Right lobe of liver (tissue), 4 donors: ENCODE results near the gene SACM1L.

ENCODE experiments used
- CTCF ChIP-seq, 4 donors: fragments of 200-600 bp in 3 of 4; fragments of 450-650 bp in 1 of 4; IDR thresholded peaks; one replicate each; pipeline versions ENCODE4 v1.5.1 to v1.8.0; 2016 to 2022; ENCODE audit warnings: antibody characterized with exemption in 4 of 4, mild to moderate bottlenecking in 2 of 4
- POLR2A ChIP-seq: fragments of 450-650 bp; IDR thresholded peaks from one replicate; pipeline ENCODE4 v1.6.1; 2017; ENCODE audit warnings: antibody characterized with exemption, mild to moderate bottlenecking
- donor health status: DM: no; HTN: no; CAD: no.
- donor health status: DM: no; HTN: no; CAD: no.
- donor health status: DM: no; HTN: yes; CAD: no.

GRCh38 chr3:45640724-45641361, 48.4 kb upstream of the SACM1L start:
- TF ChIP-seq CTCF (IDR thresholded peaks at IDR 0.05) = no peak
- no peak for TF ChIP-seq POLR2A
